Caco-2 (cell line): ENCODE measurements around the gene ZNF408. TPM values are rescaled to one million over a fixed set of nuclear protein-coding genes. Genes with fewer than 3 reads are reported as not detected.

Experiments used
- BruUV-seq: library from RNA; stranded (reverse); fragments of 400-500 nt; replicated peaks from 2 replicates; lab custom pipeline; 2021; lab: Mats Ljungman, UMichigan
- CTCF ChIA-PET: fragments of 300-600 bp; sonication (Branson Sonifier 250); formaldehyde crosslinking; loops from one replicate; lab custom pipeline; 2022; ENCODE audit warnings: antibody characterized with exemption; lab: Charles Lee
- POLR2A ChIA-PET: fragments of 300-600 bp; sonication (Branson Sonifier 250); formaldehyde crosslinking; loops from one replicate; lab custom pipeline; 2022; ENCODE audit warnings: antibody characterized with exemption; lab: Charles Lee
- DNase-seq, 2 experiments: peaks; one replicate each; pipeline versions ENCODE4 v3.0.0 to v3.0.0-alpha.2; 2020 to 2022
- H3K27me3 ChIP-seq: replicated peaks from 2 replicates; pipeline ENCODE4 v1.6.0; 2011; ENCODE audit warnings: low read length; ENCODE audit not compliant: control insufficient read depth, insufficient read depth
- H3K36me3 ChIP-seq: 2 replicates; pipeline ENCODE4 v1.5.1; 2011; ENCODE audit warnings: low read length; ENCODE audit not compliant: control insufficient read depth, insufficient read depth
- H3K4me1 ChIP-seq: fragments of 250-450 bp; sonication (Bioruptor Pico); 2 replicates; pipeline ENCODE4 v1.5.1; 2020; ENCODE audit warnings: mild to moderate bottlenecking
- H3K4me3 ChIP-seq: 2 replicates; pipeline ENCODE4 v1.5.1; 2011; ENCODE audit warnings: low read depth, mild to moderate bottlenecking, control low read depth, low read length
- H3K9me3 ChIP-seq: fragments of 250-450 bp; sonication (Bioruptor Pico); 2 replicates; pipeline ENCODE4 v1.5.1; 2020; ENCODE audit warnings: mild to moderate bottlenecking, moderate library complexity
- H3K27ac Mint-ChIP-seq: one replicate; pipeline ENCODE4 v1.8.0; 2022; ENCODE audit warnings: mixed read lengths; ENCODE audit not compliant: unreplicated experiment
- H3K27me3 Mint-ChIP-seq: one replicate; pipeline ENCODE4 v1.8.0; 2022; ENCODE audit warnings: mixed read lengths; ENCODE audit not compliant: insufficient read depth, unreplicated experiment
- H3K36me3 Mint-ChIP-seq: one replicate; pipeline ENCODE4 v1.8.0; 2022; ENCODE audit warnings: mild to moderate bottlenecking, mixed read lengths; ENCODE audit not compliant: insufficient read depth, unreplicated experiment
- H3K4me1 Mint-ChIP-seq: one replicate; pipeline ENCODE4 v1.8.0; 2022; ENCODE audit warnings: low read depth, mixed read lengths; ENCODE audit not compliant: unreplicated experiment
- H3K4me3 Mint-ChIP-seq: one replicate; pipeline ENCODE4 v1.8.0; 2022; ENCODE audit warnings: mild to moderate bottlenecking, moderate library complexity, mixed read lengths; ENCODE audit not compliant: unreplicated experiment
- H3K9me3 Mint-ChIP-seq: one replicate; pipeline ENCODE4 v1.8.0; 2022; ENCODE audit warnings: mixed read lengths; ENCODE audit not compliant: unreplicated experiment
- CTCF ChIP-seq, 2 experiments: fragments of 200-600 bp in 1 of 2; IDR thresholded peaks; 1 replicate in 1 of 2; 2 replicates in 1 of 2; pipeline versions ENCODE4 v1.5.1 to v1.8.0; 2011 to 2022; ENCODE audit warnings: antibody characterized with exemption in 1 of 2, control low read depth in 1 of 2, inconsistent platforms in 1 of 2, low read depth in 1 of 2, low read length in 1 of 2, mild to moderate bottlenecking in 1 of 2, moderate library complexity in 1 of 2; ENCODE audit not compliant: insufficient read depth in 1 of 2, severe bottlenecking in 1 of 2, unreplicated experiment in 1 of 2
- intact Hi-C: fragments of 100-400 bp; cut with micrococcal nuclease; formaldehyde crosslinking; loops from one replicate; pipeline ENCODE4 v1.10.0; 2022; ENCODE audit not compliant: unreplicated experiment
- total RNA-seq: library from RNA; stranded (reverse); gene quantifications from 2 replicates; pipeline ENCODE4 v1.2.3, GENCODE V29; 2022

The ZNF408 gene
- total RNA-seq, 1 experiment from 2014 or later: 23.3 TPM

- Histone ChIP-seq H3K36me3 (peaks cover 4% of the 10 kb centered on the region; the same call in 1 of the 2 replicates), H3K27me3 (no peaks in the 10 kb centered on the region), H3K4me1 (no peaks in the 10 kb centered on the region), H3K4me3 (no peak overlapping the region), H3K9me3 (no peaks in the 10 kb centered on the region)
- no TSS peak for BruUV-seq
- CTCF ChIA-PET: no interaction called here
- H3K4me1 Mint-ChIP-seq: no peaks in the 10 kb centered on the region
- intact Hi-C loops: no loop called here
- H3K27ac Mint-ChIP-seq: no peak overlapping the region
- H3K36me3 Mint-ChIP-seq: peaks cover 86% of the 10 kb centered on the region
- no peaks in the 10 kb centered on the region for H3K9me3 Mint-ChIP-seq
- no peak overlapping the region for H3K4me3 Mint-ChIP-seq
- no peak for DNase-seq
- no peaks in the 10 kb centered on the region for H3K27me3 Mint-ChIP-seq
- no peak for TF ChIP-seq CTCF (IDR thresholded peaks at IDR 0.05; ENCODE audit: insufficient read depth in 1 of 2, low read depth in 1 of 2, low read length in 1 of 2, severe bottlenecking in 1 of 2, unreplicated experiment in 1 of 2)
- POLR2A ChIA-PET: interaction anchor here (0.6 kb wide), 1 partner anchor 45 kb away, joined by 4 read pairs; no protein-coding TSS in a partner anchor
Measured at GRCh38 chr11:46662366-46662765, 38.5 kb upstream of the ZNF408 start.

DNA sequence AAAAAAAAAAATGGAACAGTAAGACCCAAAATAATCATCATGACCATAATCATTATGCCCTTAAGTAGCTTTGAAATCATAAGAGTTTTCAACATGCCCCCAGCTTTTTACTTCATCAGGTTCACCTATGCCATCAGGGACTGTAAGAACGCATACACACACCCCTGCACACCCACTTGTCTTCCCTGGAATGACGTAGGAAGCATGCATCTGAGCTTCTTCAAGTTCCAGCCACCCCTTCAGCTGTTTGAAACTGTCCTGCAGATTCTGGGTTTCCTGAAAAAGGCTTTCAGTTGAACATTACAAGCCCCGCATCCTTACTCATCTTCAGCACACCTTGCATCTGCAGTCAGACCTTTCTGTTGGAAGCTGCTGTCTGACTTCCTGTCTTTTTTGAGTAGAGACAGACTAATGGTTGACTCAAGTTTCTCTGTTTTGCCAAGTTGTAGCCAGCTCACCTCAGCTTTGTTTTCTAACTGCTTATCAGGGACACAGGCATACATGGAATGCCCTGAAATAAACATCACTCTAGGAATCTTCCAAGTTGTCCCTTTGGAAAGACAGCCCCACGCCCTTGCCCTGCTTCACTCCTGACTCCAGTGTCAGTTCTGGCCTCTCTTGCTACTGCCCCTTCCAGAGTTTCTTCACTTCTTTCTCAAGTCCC, 37.4 kb upstream of the ZNF408 start:
- Mint-ChIP-seq H3K4me1 (no peaks in the 10 kb centered on the region), H3K27ac (no peak overlapping the region), H3K36me3 (peaks cover 78% of the 10 kb centered on the region), H3K27me3 (no peaks in the 10 kb centered on the region), H3K9me3 (no peaks in the 10 kb centered on the region), H3K4me3 (no peak overlapping the region)
- intact Hi-C loops: no loop called here
- BruUV-seq: no TSS peak
- peaks cover 4% of the 10 kb centered on the region; the same call in 1 of the 2 replicates for H3K36me3 ChIP-seq
- no peak overlapping the region for H3K4me3 ChIP-seq
- no peak for DNase-seq
- H3K9me3 ChIP-seq: no peaks in the 10 kb centered on the region
- TF ChIP-seq CTCF (IDR thresholded peaks at IDR 0.05; ENCODE audit: insufficient read depth in 1 of 2, low read depth in 1 of 2, low read length in 1 of 2, severe bottlenecking in 1 of 2, unreplicated experiment in 1 of 2): no peak
- ChIA-PET POLR2A (no interaction called here), CTCF (no interaction called here)
- H3K27me3 ChIP-seq: no peaks in the 10 kb centered on the region
- no peaks in the 10 kb centered on the region for H3K4me1 ChIP-seq

DNA sequence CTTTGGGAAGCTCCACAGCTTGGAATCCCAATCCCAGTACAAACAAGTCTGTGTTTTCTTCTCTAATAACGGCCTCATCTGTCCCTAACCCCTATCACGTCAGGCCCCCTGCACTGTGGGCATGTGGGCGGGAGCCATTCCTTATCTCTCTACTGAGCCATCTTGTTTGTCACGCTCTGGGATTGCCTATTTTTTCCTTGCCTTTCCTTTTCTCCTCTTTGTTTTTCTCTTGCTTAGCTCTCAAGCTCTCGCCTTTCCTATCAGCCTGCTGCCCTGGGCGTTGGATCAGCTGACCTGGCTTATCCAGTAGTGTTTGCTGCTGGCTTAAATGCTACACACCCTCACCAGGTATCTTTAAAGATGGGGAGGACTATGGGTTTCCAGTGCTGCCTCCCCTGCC, 36.2 kb upstream of the ZNF408 start:
- H3K4me1 Mint-ChIP-seq: no peaks in the 10 kb centered on the region
- BruUV-seq: no TSS peak
- Histone ChIP-seq H3K27me3 (no peaks in the 10 kb centered on the region), H3K4me3 (no peak overlapping the region), H3K9me3 (no peaks in the 10 kb centered on the region), H3K4me1 (no peaks in the 10 kb centered on the region), H3K36me3 (peaks cover 4% of the 10 kb centered on the region)
- no peak overlapping the region for H3K4me3 Mint-ChIP-seq
- no peak overlapping the region for H3K27ac Mint-ChIP-seq
- TF ChIP-seq CTCF (IDR thresholded peaks at IDR 0.05; ENCODE audit: insufficient read depth in 1 of 2, low read depth in 1 of 2, low read length in 1 of 2, severe bottlenecking in 1 of 2, unreplicated experiment in 1 of 2): no peak
- H3K27me3 Mint-ChIP-seq: no peaks in the 10 kb centered on the region
- intact Hi-C loops: no loop called here
- DNase-seq: no peak
- no peaks in the 10 kb centered on the region for H3K9me3 Mint-ChIP-seq
- H3K36me3 Mint-ChIP-seq: peaks cover 77% of the 10 kb centered on the region
- CTCF ChIA-PET: no interaction called here
- POLR2A ChIA-PET: no interaction called here
